Testis (tissue), 2 donors: ENCODE data around the gene NFKBIB.

Experiments used
- POLR2A ChIP-seq: fragments of 450-650 bp; IDR thresholded peaks from one replicate; pipeline ENCODE4 v1.6.1; 2017; ENCODE audit warnings: antibody characterized with exemption, mild to moderate bottlenecking, moderate library complexity
- TF ChIP-seq, protein P1 (sequence below), 3 experiments: fragments of 450-650 bp in 2 of 3; fragments of 200-600 bp in 1 of 3; sonication (generic) in 1 of 3; IDR thresholded peaks; one replicate each; pipeline ENCODE4 v1.5.1; 2016 to 2019; ENCODE audit warnings: antibody characterized with exemption in 3 of 3, mild to moderate bottlenecking in 2 of 3, moderate library complexity in 1 of 3

- TF ChIP-seq, protein P1, sequence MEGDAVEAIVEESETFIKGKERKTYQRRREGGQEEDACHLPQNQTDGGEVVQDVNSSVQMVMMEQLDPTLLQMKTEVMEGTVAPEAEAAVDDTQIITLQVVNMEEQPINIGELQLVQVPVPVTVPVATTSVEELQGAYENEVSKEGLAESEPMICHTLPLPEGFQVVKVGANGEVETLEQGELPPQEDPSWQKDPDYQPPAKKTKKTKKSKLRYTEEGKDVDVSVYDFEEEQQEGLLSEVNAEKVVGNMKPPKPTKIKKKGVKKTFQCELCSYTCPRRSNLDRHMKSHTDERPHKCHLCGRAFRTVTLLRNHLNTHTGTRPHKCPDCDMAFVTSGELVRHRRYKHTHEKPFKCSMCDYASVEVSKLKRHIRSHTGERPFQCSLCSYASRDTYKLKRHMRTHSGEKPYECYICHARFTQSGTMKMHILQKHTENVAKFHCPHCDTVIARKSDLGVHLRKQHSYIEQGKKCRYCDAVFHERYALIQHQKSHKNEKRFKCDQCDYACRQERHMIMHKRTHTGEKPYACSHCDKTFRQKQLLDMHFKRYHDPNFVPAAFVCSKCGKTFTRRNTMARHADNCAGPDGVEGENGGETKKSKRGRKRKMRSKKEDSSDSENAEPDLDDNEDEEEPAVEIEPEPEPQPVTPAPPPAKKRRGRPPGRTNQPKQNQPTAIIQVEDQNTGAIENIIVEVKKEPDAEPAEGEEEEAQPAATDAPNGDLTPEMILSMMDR (IDR thresholded peaks at IDR 0.05) = no peak
- peak; percentile 79 for TF ChIP-seq POLR2A
Measured at GRCh38 chr19:38851622-38852230, 48.0 kb upstream of the NFKBIB start.
